Choroid plexus epithelial cell (primary cell): ENCODE data around the gene SPACA6.

Experiments
- DNase-seq: peaks from one replicate; pipeline ENCODE4 v3.0.0-alpha.2; 2010; ENCODE audit warnings: low read depth
- H3K4me3 ChIP-seq: 2 replicates; pipeline ENCODE4 v1.5.1; 2011; ENCODE audit warnings: low read depth, mild to moderate bottlenecking, control low read depth, low read length, moderate library complexity
- CTCF ChIP-seq: conservative IDR thresholded peaks from 2 replicates; pipeline ENCODE4 v1.5.1; 2011; ENCODE audit warnings: low read depth, mild to moderate bottlenecking, control low read depth, inconsistent platforms, low read length, moderate library complexity

Gene SPACA6

GRCh38 chr19:51694318-51695085 lies 1.4 kb downstream of the SPACA6 start:
- no peak for DNase-seq
- H3K4me3 ChIP-seq: no peak overlapping the region
- no peak for TF ChIP-seq CTCF

GRCh38 chr19:51695088-51695487 lies 2.0 kb downstream of the SPACA6 start:
- no peak for DNase-seq
- no peak for TF ChIP-seq CTCF

GRCh38 chr19:51695702-51696315 lies 2.7 kb downstream of the SPACA6 start:
- no peak overlapping the region for H3K4me3 ChIP-seq
- no peak for TF ChIP-seq CTCF
- no peak for DNase-seq

More at GRCh38 chr19:51695088-51695487, 2.0 kb downstream of the SPACA6 start:
- no peak overlapping the region for H3K4me3 ChIP-seq

- no peak for DNase-seq
- no peak for TF ChIP-seq CTCF
- H3K4me3 ChIP-seq: no peak overlapping the region
Measured at GRCh38 chr19:51696606-51697005, 3.5 kb downstream of the SPACA6 start.

GRCh38 chr19:51697169-51697776 lies 4.1 kb downstream of the SPACA6 start:
- DNase-seq: no peak
- TF ChIP-seq CTCF: no peak
- H3K4me3 ChIP-seq: no peak overlapping the region

- TF ChIP-seq CTCF: no peak
- H3K4me3 ChIP-seq: no peak overlapping the region
- DNase-seq: no peak
Measured at GRCh38 chr19:51698296-51698695, 5.2 kb downstream of the SPACA6 start.

- TF ChIP-seq CTCF: no peak
- no peak overlapping the region for H3K4me3 ChIP-seq
- no peak for DNase-seq
Measured at GRCh38 chr19:51699170-51699569, 6.0 kb downstream of the SPACA6 start.
